CD4-positive, alpha-beta T cell treated with Interleukin-1 beta for 1 hour (primary cell): Measurements from ENCODE around the gene CCDC69.
"Not testable (repeated sequence)": the region's sequence is repeated elsewhere in the genome, so short reads cannot be mapped to it uniquely, and the experiment has no call there.

ENCODE experiments used
- DNase-seq, 2 donors: peaks; one replicate each; pipeline ENCODE4 v3.0.0-alpha.2; 2020 to 2022

The CCDC69 gene

GRCh38 chr5:151223447-151224264 lies at the start of gene CCDC69:
TSS of gene CCDC69 (minus strand) at chr5:151224092. CDS start at chr5:151223970, 122 bp downstream.
- peak; percentile 59 to 60 for DNase-seq

- no peak for DNase-seq
Measured at GRCh38 chr5:151271336-151271735, 47.4 kb upstream of the CCDC69 start.

GRCh38 chr5:151270599-151270998 lies 46.7 kb upstream of the CCDC69 start:
- no peak for DNase-seq

- no peak for DNase-seq
Measured at GRCh38 chr5:151267491-151268260, 43.8 kb upstream of the CCDC69 start.

- no peak for DNase-seq
Measured at GRCh38 chr5:151264113-151264512, 40.2 kb upstream of the CCDC69 start.

GRCh38 chr5:151262532-151262931 lies 38.6 kb upstream of the CCDC69 start:
- DNase-seq: no peak

- no peak for DNase-seq
Measured at GRCh38 chr5:151259931-151260330, 36.0 kb upstream of the CCDC69 start.

GRCh38 chr5:151258816-151259215 lies 34.9 kb upstream of the CCDC69 start:
- DNase-seq: no peak

- DNase-seq: no peak
Measured at GRCh38 chr5:151258201-151258611, 34.3 kb upstream of the CCDC69 start.

- DNase-seq: peak in 1 of 2 donors; percentile 48
Measured at GRCh38 chr5:151257731-151258181, 33.9 kb upstream of the CCDC69 start.

- peak in 1 of 2 donors; percentile 43 for DNase-seq
Measured at GRCh38 chr5:151255621-151256286, 31.9 kb upstream of the CCDC69 start.

- not testable (repeated sequence) for DNase-seq
Measured at GRCh38 chr5:151254990-151255389, 31.1 kb upstream of the CCDC69 start.

- no peak for DNase-seq
Measured at GRCh38 chr5:151254556-151254955, 30.7 kb upstream of the CCDC69 start.

- no peak for DNase-seq
Measured at GRCh38 chr5:151253605-151253950, 29.7 kb upstream of the CCDC69 start.

GRCh38 chr5:151252762-151253604 lies 29.1 kb upstream of the CCDC69 start, which contains the start of gene GM2A:
TSS of gene GM2A (plus strand) at chr5:151253185. CDS start at chr5:151253217, 32 bp downstream.
- peak; percentile 99 for DNase-seq

- DNase-seq: no peak
Measured at GRCh38 chr5:151251621-151252020, 27.7 kb upstream of the CCDC69 start.

GRCh38 chr5:151251001-151251551 lies 27.2 kb upstream of the CCDC69 start:
- peak in 1 of 2 donors; percentile 62 for DNase-seq

- DNase-seq: no peak
Measured at GRCh38 chr5:151250346-151251000, 26.6 kb upstream of the CCDC69 start.

- no peak for DNase-seq
Measured at GRCh38 chr5:151249281-151249680, 25.4 kb upstream of the CCDC69 start.

- DNase-seq: no peak
Measured at GRCh38 chr5:151248651-151249050, 24.8 kb upstream of the CCDC69 start.

GRCh38 chr5:151245680-151246219 lies 21.9 kb upstream of the CCDC69 start:
- no peak for DNase-seq
